ENCODE data around the gene CMIP.
"Not testable (repeated sequence)": the region's sequence is repeated elsewhere in the genome, so short reads cannot be mapped to it uniquely, and the experiment has no call there.

Gene CMIP

GRCh38 chr16:81681311-81681710, 236.7 kb downstream of the CMIP start:
- DNase-seq (ENCODE audit: low read depth) = no peak

GRCh38 chr16:81684242-81684837, 239.7 kb downstream of the CMIP start:
- no peak for DNase-seq (ENCODE audit: low read depth)

- no peak for DNase-seq (ENCODE audit: low read depth)
These were observed 240.3 kb downstream of the CMIP start for GRCh38 chr16:81684901-81685300.

- DNase-seq (ENCODE audit: low read depth) = no peak
These were observed 242.0 kb downstream of the CMIP start for GRCh38 chr16:81686391-81687130.

GRCh38 chr16:81687131-81687456, 242.5 kb downstream of the CMIP start:
- no peak for DNase-seq (ENCODE audit: low read depth)

- no peak for DNase-seq (ENCODE audit: low read depth)
These were observed 243.6 kb downstream of the CMIP start for GRCh38 chr16:81688182-81688581.

- not testable (repeated sequence) for DNase-seq (ENCODE audit: low read depth)
These were observed 244.2 kb downstream of the CMIP start for GRCh38 chr16:81688839-81689238.

GRCh38 chr16:81692021-81692420, 247.4 kb downstream of the CMIP start:
- DNase-seq (ENCODE audit: low read depth) = no peak

GRCh38 chr16:81692571-81692970, 248.0 kb downstream of the CMIP start:
- no peak for DNase-seq (ENCODE audit: low read depth)

GRCh38 chr16:81693041-81693743, 248.6 kb downstream of the CMIP start:
- no peak for DNase-seq (ENCODE audit: low read depth)

- DNase-seq (ENCODE audit: low read depth) = no peak
These were observed 249.2 kb downstream of the CMIP start for GRCh38 chr16:81693744-81694303.

GRCh38 chr16:81694494-81695280, 250.1 kb downstream of the CMIP start:
- no peak for DNase-seq (ENCODE audit: low read depth)

GRCh38 chr16:81695321-81696165, 250.9 kb downstream of the CMIP start:
- no peak for DNase-seq (ENCODE audit: low read depth)

GRCh38 chr16:81696166-81696960, 251.8 kb downstream of the CMIP start:
- DNase-seq (ENCODE audit: low read depth) = no peak

- no peak for DNase-seq (ENCODE audit: low read depth)
These were observed 252.5 kb downstream of the CMIP start for GRCh38 chr16:81696961-81697615.

GRCh38 chr16:81697616-81698309, 253.2 kb downstream of the CMIP start:
- DNase-seq (ENCODE audit: low read depth) = no peak

- DNase-seq (ENCODE audit: low read depth) = no peak
These were observed 253.7 kb downstream of the CMIP start for GRCh38 chr16:81698310-81698641.

- DNase-seq (ENCODE audit: low read depth) = no peak
These were observed 255.0 kb downstream of the CMIP start for GRCh38 chr16:81699596-81699995.

- DNase-seq (ENCODE audit: low read depth) = no peak
These were observed 255.6 kb downstream of the CMIP start for GRCh38 chr16:81700071-81700779.
